ENCODE results near the gene POLR3C.

- TF ChIP-seq, protein P1, sequence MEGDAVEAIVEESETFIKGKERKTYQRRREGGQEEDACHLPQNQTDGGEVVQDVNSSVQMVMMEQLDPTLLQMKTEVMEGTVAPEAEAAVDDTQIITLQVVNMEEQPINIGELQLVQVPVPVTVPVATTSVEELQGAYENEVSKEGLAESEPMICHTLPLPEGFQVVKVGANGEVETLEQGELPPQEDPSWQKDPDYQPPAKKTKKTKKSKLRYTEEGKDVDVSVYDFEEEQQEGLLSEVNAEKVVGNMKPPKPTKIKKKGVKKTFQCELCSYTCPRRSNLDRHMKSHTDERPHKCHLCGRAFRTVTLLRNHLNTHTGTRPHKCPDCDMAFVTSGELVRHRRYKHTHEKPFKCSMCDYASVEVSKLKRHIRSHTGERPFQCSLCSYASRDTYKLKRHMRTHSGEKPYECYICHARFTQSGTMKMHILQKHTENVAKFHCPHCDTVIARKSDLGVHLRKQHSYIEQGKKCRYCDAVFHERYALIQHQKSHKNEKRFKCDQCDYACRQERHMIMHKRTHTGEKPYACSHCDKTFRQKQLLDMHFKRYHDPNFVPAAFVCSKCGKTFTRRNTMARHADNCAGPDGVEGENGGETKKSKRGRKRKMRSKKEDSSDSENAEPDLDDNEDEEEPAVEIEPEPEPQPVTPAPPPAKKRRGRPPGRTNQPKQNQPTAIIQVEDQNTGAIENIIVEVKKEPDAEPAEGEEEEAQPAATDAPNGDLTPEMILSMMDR (IDR thresholded peaks at IDR 0.05; ENCODE audit: insufficient read depth, low read length, poor library complexity, severe bottlenecking): no peak
- no peak for TF ChIP-seq EZH2phosphoT487 (conservative IDR thresholded peaks at IDR 0.05; ENCODE audit: low read length)
Measured at GRCh38 chr1:145889722-145890121, 65.7 kb downstream of the POLR3C start.
